Thyroid gland (tissue), 4 donors: ENCODE measurements around the gene SH3TC1. TPM values are rescaled to one million over a fixed set of nuclear protein-coding genes. Genes with fewer than 3 reads are reported as not detected.

Experiments
- DNase-seq, 2 donors: peaks; one replicate each; pipeline ENCODE4 v3.0.0-alpha.2; 2019
- H3K27ac ChIP-seq, 3 donors: fragments of 200-600 bp; sonication (generic); 1 replicate in 2 of 3; 2 replicates in 1 of 3; pipeline ENCODE4 v1.5.1; 2016 to 2019; ENCODE audit warnings: mild to moderate bottlenecking in 1 of 3, moderate library complexity in 1 of 3
- H3K27me3 ChIP-seq: fragments of 200-600 bp; sonication (generic); one replicate; pipeline ENCODE4 v1.5.1; 2019
- H3K36me3 ChIP-seq, 2 donors: fragments of 200-600 bp; sonication (generic); one replicate each; pipeline ENCODE4 v1.5.1; 2016 to 2019
- H3K4me1 ChIP-seq, 2 donors: fragments of 200-600 bp; sonication (generic); one replicate each; pipeline ENCODE4 v1.5.1; 2017 to 2019
- H3K4me3 ChIP-seq, 3 donors: fragments of 200-600 bp; sonication (generic); replicated peaks in 1 of 3; 1 replicate in 2 of 3; 2 replicates in 1 of 3; pipeline ENCODE4 v1.5.1; 2016; ENCODE audit warnings: mild to moderate bottlenecking in 1 of 3
- H3K9me3 ChIP-seq: fragments of 200-600 bp; sonication (generic); one replicate; pipeline ENCODE4 v1.5.1; 2017
- POLR2A ChIP-seq, 2 donors: fragments of 450-650 bp; IDR thresholded peaks; one replicate each; pipeline ENCODE4 v1.6.1; 2017; ENCODE audit warnings: antibody characterized with exemption in 2 of 2, mild to moderate bottlenecking in 2 of 2, moderate library complexity in 1 of 2
- WGBS, 2 donors: methylation state at CpG; one replicate each; pipeline ENCODE4 v1.1.5; 2017; 5-methylcytosine and 5-hydroxymethylcytosine counted together
- intact Hi-C: fragments of 100-400 bp; cut with DNase I; formaldehyde crosslinking; loops from one replicate; pipeline ENCODE4 v1.15.1; 2023
- total RNA-seq, 4 donors: library from RNA; depleted of rRNA; stranded (reverse); fragments of >200 nt; gene quantifications; one replicate each; pipeline ENCODE4 v1.2.3, GENCODE V29; 2016
- TF ChIP-seq, protein P1 (sequence below), 6 experiments: fragments of 200-600 bp in 3 of 6; fragments of 450-650 bp in 3 of 6; sonication (generic) in 3 of 6; IDR thresholded peaks; one replicate each; pipeline ENCODE4 v1.5.1; 2016 to 2019; ENCODE audit warnings: antibody characterized with exemption in 6 of 6, mild to moderate bottlenecking in 2 of 6, inconsistent platforms in 1 of 6, moderate library complexity in 1 of 6

SH3TC1 gene
- total RNA-seq, 4 donors from 2014 or later, result 13.5 to 29.5 (median 16.4) TPM

DNA sequence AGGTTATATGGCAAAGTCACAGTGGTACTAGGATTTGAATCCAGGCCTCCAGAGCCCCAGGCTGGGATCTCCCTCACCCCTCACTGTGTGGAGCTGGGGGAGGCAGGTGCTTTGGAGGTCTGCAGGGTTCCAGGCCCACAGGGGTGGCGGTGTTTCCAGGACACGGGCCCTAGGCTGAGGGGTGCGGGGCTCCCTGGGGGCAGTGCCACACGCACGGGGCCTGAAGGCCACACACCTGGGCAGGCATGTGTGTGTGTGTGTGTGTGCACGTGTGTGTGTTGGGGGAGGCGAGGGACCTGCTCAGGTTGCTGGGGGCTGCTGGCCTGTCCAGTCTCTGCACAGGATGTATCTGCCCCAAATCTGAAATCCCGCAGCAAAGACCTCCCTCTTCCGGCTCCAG, 18.8 kb downstream of the SH3TC1 start:
- Histone ChIP-seq H3K36me3 (peaks cover 8 to 12% of the 10 kb centered on the region in 2 donors), H3K4me3 (no peak overlapping the region), H3K27me3 (no peaks in the 10 kb centered on the region), H3K27ac (no peak overlapping the region), H3K4me1 (peaks cover 9 to 18% of the 10 kb centered on the region in 2 donors), H3K9me3 (no peaks in the 10 kb centered on the region)
- intact Hi-C loops, result no loop called here
- DNase-seq, result no peak
- WGBS, 2 donors, result 83 to 94% methylated on average over 1 to 5 of the region's 9 CpGs
- TF ChIP-seq, protein P1, sequence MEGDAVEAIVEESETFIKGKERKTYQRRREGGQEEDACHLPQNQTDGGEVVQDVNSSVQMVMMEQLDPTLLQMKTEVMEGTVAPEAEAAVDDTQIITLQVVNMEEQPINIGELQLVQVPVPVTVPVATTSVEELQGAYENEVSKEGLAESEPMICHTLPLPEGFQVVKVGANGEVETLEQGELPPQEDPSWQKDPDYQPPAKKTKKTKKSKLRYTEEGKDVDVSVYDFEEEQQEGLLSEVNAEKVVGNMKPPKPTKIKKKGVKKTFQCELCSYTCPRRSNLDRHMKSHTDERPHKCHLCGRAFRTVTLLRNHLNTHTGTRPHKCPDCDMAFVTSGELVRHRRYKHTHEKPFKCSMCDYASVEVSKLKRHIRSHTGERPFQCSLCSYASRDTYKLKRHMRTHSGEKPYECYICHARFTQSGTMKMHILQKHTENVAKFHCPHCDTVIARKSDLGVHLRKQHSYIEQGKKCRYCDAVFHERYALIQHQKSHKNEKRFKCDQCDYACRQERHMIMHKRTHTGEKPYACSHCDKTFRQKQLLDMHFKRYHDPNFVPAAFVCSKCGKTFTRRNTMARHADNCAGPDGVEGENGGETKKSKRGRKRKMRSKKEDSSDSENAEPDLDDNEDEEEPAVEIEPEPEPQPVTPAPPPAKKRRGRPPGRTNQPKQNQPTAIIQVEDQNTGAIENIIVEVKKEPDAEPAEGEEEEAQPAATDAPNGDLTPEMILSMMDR (IDR thresholded peaks at IDR 0.05), result no peak
- no peak for TF ChIP-seq POLR2A (IDR thresholded peaks at IDR 0.05)

GRCh38 chr4:8218371-8219031, 19.4 kb downstream of the SH3TC1 start:
- H3K4me1 ChIP-seq, result peaks cover 9 to 18% of the 10 kb centered on the region in 2 donors
- no peaks in the 10 kb centered on the region for H3K27me3 ChIP-seq
- peaks cover 8 to 18% of the 10 kb centered on the region in 2 donors for H3K36me3 ChIP-seq
- intact Hi-C loops, result no loop called here
- no peak overlapping the region for H3K4me3 ChIP-seq
- 95% methylated on average over 13 to 19 of the region's 20 CpGs for WGBS, 2 donors
- H3K9me3 ChIP-seq, result no peaks in the 10 kb centered on the region
- DNase-seq, result no peak
- no peak overlapping the region for H3K27ac ChIP-seq
- no peak for TF ChIP-seq POLR2A (IDR thresholded peaks at IDR 0.05)
- TF ChIP-seq, protein P1 (IDR thresholded peaks at IDR 0.05), result no peak

GRCh38 chr4:8219236-8219635, 20.1 kb downstream of the SH3TC1 start:
- no peak for DNase-seq
- no peaks in the 10 kb centered on the region for H3K9me3 ChIP-seq
- intact Hi-C loops, result no loop called here
- peaks cover 8 to 22% of the 10 kb centered on the region in 2 donors for H3K36me3 ChIP-seq
- no peak overlapping the region for H3K4me3 ChIP-seq
- WGBS, 2 donors, result 80 to 84% methylated on average over 9 to 10 of the region's 21 CpGs
- peaks cover 9 to 14% of the 10 kb centered on the region in 2 donors for H3K4me1 ChIP-seq
- no peaks in the 10 kb centered on the region for H3K27me3 ChIP-seq
- H3K27ac ChIP-seq, result no peak overlapping the region
- TF ChIP-seq POLR2A (IDR thresholded peaks at IDR 0.05), result no peak
- TF ChIP-seq, protein P1 (IDR thresholded peaks at IDR 0.05), result no peak

DNA sequence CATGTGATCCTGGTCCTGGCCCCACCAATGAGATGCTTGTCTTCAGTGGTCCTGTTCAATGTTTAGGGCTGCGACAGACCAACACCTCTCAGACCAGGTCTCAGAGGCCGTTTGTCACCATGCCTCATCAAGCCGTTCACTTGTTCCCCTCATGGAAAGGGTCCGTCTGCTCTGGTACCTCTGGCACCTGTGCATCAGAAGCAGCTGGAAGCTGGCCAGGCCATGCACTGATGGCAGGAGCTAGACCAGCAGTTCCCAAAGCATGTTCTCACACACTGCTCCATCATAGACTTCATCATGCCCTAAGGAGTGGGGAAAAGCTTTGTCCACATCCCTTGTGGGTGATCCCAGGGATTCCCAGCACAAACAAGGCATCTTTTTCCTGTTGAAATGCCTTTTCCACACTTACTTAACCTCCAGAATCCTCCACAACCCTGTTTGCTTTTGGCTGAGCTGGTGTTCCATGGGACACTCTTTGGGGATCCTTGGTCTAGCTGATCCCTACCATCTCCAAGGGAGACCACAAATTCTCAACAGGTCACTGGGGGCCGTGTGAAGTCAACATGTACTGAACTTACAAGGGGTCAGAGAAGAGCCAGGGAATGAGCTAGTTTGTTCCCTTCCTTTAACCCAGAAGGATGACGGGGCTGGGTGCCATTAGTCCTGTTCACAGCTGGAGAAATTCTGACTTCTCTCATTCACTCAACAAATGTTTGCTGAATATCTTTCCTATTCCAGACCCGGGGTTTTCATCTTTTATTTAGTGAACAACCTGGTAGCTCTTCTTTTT, 21.8 kb downstream of the SH3TC1 start:
- Histone ChIP-seq H3K27me3 (no peaks in the 10 kb centered on the region), H3K4me1 (no peaks in the 10 kb centered on the region), H3K36me3 (peaks cover 17 to 22% of the 10 kb centered on the region in 2 donors), H3K27ac (peak overlapping the region in 1 of 3 donors; percentile 28), H3K9me3 (no peaks in the 10 kb centered on the region), H3K4me3 (no peak overlapping the region)
- TF ChIP-seq, protein P1 (IDR thresholded peaks at IDR 0.05), result no peak
- no peak for TF ChIP-seq POLR2A (IDR thresholded peaks at IDR 0.05)
- WGBS, 2 donors, result 91 to 94% methylated on average over 3 to 7 of the region's 7 CpGs
- DNase-seq, result no peak
- intact Hi-C loops, result no loop called here

DNA sequence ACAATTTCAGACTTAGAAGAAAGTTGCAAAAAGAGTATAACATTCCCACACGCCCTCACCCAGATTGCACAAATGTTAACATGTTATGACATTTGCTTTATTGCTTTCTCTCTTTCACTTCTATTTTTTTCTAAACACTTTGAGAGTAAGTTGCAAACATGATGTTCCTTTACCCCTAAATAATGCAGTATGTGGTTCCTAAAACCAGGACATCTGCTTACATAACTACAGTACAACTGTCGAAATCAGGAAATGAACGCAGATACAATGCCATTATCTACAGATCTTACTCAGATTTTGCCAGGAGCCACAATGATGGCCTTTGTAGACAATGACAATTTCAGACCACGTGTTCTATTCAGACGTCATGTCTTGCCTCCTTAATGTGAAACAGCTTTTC, 22.4 kb downstream of the SH3TC1 start:
- no peaks in the 10 kb centered on the region for H3K9me3 ChIP-seq
- H3K27ac ChIP-seq, result peak overlapping the region in 1 of 3 donors; percentile 28
- intact Hi-C loops, result no loop called here
- no peaks in the 10 kb centered on the region for H3K4me1 ChIP-seq
- H3K36me3 ChIP-seq, result peaks cover 17 to 22% of the 10 kb centered on the region in 2 donors
- no peak for TF ChIP-seq POLR2A (IDR thresholded peaks at IDR 0.05)
- TF ChIP-seq, protein P1 (IDR thresholded peaks at IDR 0.05), result no peak
- H3K27me3 ChIP-seq, result no peaks in the 10 kb centered on the region
- no peak overlapping the region for H3K4me3 ChIP-seq
- no peak for DNase-seq
- 73 to 75% methylated on average over 5 of the region's 5 CpGs for WGBS, 2 donors
